Left lung (tissue), 10 donors: ENCODE results near the gene TNIP1. TPM values are rescaled to one million over a fixed set of nuclear protein-coding genes. Genes with fewer than 3 reads are reported as not detected.

Experiments
- ATAC-seq: fragments of 200-7000 bp; cut with Tn5 transposase; one replicate; pipeline ENCODE4 v1.9.1; 2020; ENCODE audit warnings: moderate library complexity
- DNase-seq, 4 donors: peaks; one replicate each; pipeline ENCODE4 v3.0.0-alpha.2; 2013 to 2020
- H3K27ac ChIP-seq, 2 donors: fragments of 200-600 bp; sonication (generic) in 1 of 2; one replicate each; pipeline versions ENCODE4 v1.5.0 to v1.8.0; 2020 to 2021
- H3K27me3 ChIP-seq, 2 donors: fragments of 200-600 bp; sonication (generic) in 1 of 2; one replicate each; pipeline versions ENCODE4 v1.5.0 to v1.8.0; 2020 to 2021
- H3K36me3 ChIP-seq, 2 donors: fragments of 200-600 bp; sonication (generic) in 1 of 2; one replicate each; pipeline versions ENCODE4 v1.5.0 to v1.8.0; 2020 to 2021
- H3K4me1 ChIP-seq, 2 donors: fragments of 200-600 bp; one replicate each; pipeline ENCODE4 v1.8.0; 2021
- H3K4me3 ChIP-seq, 2 donors: fragments of 200-600 bp; sonication (generic) in 1 of 2; one replicate each; pipeline versions ENCODE4 v1.5.0 to v1.8.0; 2020 to 2021; ENCODE audit warnings: mild to moderate bottlenecking in 1 of 2
- H3K9me3 ChIP-seq, 2 donors: fragments of 200-600 bp; sonication (generic) in 1 of 2; one replicate each; pipeline versions ENCODE4 v1.5.0 to v1.8.0; 2020 to 2021
- CTCF ChIP-seq, 2 donors: fragments of 200-600 bp; sonication (generic) in 1 of 2; IDR thresholded peaks; one replicate each; pipeline versions ENCODE4 v1.5.0 to v1.8.0; 2021; ENCODE audit warnings: antibody characterized with exemption in 2 of 2
- intact Hi-C, 2 donors: fragments of 100-400 bp; cut with DNase I; formaldehyde crosslinking; loops; one replicate each; pipeline versions ENCODE4 v1.11.2 to v1.14.2; 2022
- polyA plus RNA-seq, 6 donors: library from polyadenylated mRNA; unstranded; fragments of 120-200 nt; gene quantifications; one replicate each; pipeline ENCODE4 v1.2.1, GENCODE V29; 2013; ENCODE audit not compliant: insufficient read length in 6 of 6
- total RNA-seq, 2 donors: library from RNA; stranded (reverse); fragmentation: NEBNext Ultra II Directional; extraction: Animal tissue kit (Norgen Biotek cat#: 25700); gene quantifications; one replicate each; pipeline ENCODE4 v1.2.1, GENCODE V29; 2021
- donor health status: DM: no; HTN: yes; CAD: no.
- donor health status: DM: no; HTN: no; CAD: no.

The TNIP1 gene
- total and polyA plus RNA-seq, 8 donors: 82.3 to 133 (median 84.2) TPM

- H3K4me1 ChIP-seq: peaks cover 31 to 98% of the 10 kb centered on the region in 2 donors
- H3K36me3 ChIP-seq: peaks cover 0 to 76% of the 10 kb centered on the region in 2 donors
- no peak for TF ChIP-seq CTCF (IDR thresholded peaks at IDR 0.05)
- intact Hi-C loops: no loop called here
- ATAC-seq (peak; percentile 27), DNase-seq (peak in 1 of 4 donors; percentile 80)
- no peaks in the 10 kb centered on the region for H3K9me3 ChIP-seq
- H3K4me3 ChIP-seq: no peak overlapping the region
- H3K27ac ChIP-seq: peak overlapping the region; percentile 63 to 84
- no peaks in the 10 kb centered on the region for H3K27me3 ChIP-seq
Observed at GRCh38 chr5:151063142-151063989, 17.5 kb downstream of the TNIP1 start.

- Histone ChIP-seq H3K4me3 (no peak overlapping the region), H3K4me1 (peaks cover 28 to 98% of the 10 kb centered on the region in 2 donors), H3K27ac (peak overlapping the region; percentile 36 to 84), H3K36me3 (peaks cover 0 to 76% of the 10 kb centered on the region in 2 donors), H3K9me3 (no peaks in the 10 kb centered on the region), H3K27me3 (no peaks in the 10 kb centered on the region)
- TF ChIP-seq CTCF (IDR thresholded peaks at IDR 0.05): no peak
- DNase-seq (no peak), ATAC-seq (no peak)
- intact Hi-C loops: no loop called here
Observed at GRCh38 chr5:151062405-151063141, 18.3 kb downstream of the TNIP1 start.

DNA sequence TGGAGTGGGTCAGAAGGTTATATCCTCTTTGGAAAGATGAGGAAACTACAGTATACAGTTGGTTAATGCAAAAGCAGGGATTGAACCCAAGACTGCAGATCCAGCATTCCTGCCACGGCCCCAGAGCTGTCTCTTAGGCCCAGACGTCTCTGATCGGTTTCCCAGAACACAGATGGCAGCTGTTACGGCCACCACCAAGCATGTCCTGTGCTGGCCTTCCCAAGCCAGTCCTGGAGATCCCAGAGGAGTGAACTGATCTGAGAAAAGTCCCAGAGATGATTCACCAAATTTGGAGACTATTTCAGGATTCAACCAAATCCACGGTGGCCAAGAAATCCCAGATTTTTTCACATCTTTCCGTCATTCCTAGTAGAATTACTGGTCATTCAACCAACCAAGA, 20.1 kb downstream of the TNIP1 start:
- DNase-seq: no peak
- Histone ChIP-seq H3K9me3 (no peaks in the 10 kb centered on the region), H3K4me1 (peaks cover 28 to 98% of the 10 kb centered on the region in 2 donors), H3K27me3 (no peaks in the 10 kb centered on the region), H3K36me3 (peaks cover 0 to 81% of the 10 kb centered on the region in 2 donors), H3K27ac (peak overlapping the region; percentile 39 to 84), H3K4me3 (no peak overlapping the region)
- TF ChIP-seq CTCF (IDR thresholded peaks at IDR 0.05): no peak
- intact Hi-C loops: no loop called here
- ATAC-seq: peak; percentile 12

DNA sequence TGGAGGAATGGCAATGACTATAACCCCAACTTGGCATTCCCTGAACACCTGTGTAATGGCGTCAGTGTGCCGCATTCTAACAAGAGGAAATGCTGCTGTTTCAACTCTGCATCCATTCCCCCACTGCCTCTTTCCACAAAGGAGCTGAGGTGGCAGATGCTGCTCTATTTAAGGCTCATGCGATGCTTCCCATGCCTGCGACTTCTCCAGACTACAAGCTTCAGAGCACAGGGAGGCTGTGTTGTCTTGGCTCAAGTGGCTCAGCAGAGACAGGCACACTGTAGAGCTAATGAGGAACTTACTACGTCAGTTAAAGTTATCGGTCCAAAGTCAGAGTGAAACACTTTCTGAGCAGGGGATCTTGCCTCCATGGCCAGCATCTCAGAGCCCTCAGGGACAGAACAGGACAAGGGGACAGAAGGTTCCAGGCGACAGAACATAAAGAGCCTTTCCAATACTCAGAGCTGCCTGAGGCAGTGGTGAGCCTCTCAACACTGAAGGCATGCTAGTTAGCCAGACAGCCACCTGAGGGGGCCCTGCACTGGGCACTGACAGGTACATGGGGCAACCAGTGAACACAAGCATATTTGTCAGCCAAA, 21.8 kb downstream of the TNIP1 start:
- Histone ChIP-seq H3K4me1 (peaks cover 28 to 98% of the 10 kb centered on the region in 2 donors), H3K36me3 (peaks cover 0 to 93% of the 10 kb centered on the region in 2 donors), H3K4me3 (no peak overlapping the region), H3K27ac (peak overlapping the region; percentile 53 to 84), H3K9me3 (no peaks in the 10 kb centered on the region), H3K27me3 (no peaks in the 10 kb centered on the region)
- ATAC-seq (no peak), DNase-seq (peak in 1 of 4 donors; percentile 32)
- intact Hi-C loops: loop anchor here in 1 of 2 donors (10.0 kb wide), 1 partner anchor 56 kb away; no protein-coding TSS in a partner anchor
- no peak for TF ChIP-seq CTCF (IDR thresholded peaks at IDR 0.05)
